NCI-H526 treated with DMSO at 0.1 percent for 48 hours (cell line): ENCODE data around the gene LRRC4C.

ENCODE experiments used
- DNase-seq: peaks from one replicate; lab custom pipeline; 2025; lab: John Stamatoyannopoulos, UW

The LRRC4C gene

GRCh38 chr11:40467771-40468170 is 991.7 kb downstream of the LRRC4C start:
- no peak for DNase-seq

DNA sequence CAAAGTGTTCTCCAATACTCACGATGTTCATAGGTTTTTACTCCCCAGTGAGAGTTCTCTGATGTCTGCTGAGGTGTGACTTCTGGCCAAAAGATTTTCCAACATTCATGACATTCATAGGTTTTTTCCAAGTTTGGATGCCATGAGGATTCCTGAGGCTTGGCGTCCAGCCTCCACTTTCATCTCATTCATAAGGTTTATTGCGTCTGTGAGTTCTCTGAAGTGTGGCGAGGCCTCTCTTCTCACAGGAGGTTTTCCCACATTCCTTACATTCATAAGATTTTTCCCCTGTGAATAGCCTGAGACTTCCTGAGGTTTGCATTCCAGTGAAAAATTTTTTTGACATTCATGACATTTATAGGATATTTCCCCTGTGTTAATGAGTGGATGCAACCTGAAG is 1014.1 kb downstream of the LRRC4C start:
- DNase-seq, result no peak

GRCh38 chr11:40444151-40444550 is 1015.3 kb downstream of the LRRC4C start:
- no peak for DNase-seq

GRCh38 chr11:40435344-40435743 is 1024.1 kb downstream of the LRRC4C start:
- no peak for DNase-seq

DNA sequence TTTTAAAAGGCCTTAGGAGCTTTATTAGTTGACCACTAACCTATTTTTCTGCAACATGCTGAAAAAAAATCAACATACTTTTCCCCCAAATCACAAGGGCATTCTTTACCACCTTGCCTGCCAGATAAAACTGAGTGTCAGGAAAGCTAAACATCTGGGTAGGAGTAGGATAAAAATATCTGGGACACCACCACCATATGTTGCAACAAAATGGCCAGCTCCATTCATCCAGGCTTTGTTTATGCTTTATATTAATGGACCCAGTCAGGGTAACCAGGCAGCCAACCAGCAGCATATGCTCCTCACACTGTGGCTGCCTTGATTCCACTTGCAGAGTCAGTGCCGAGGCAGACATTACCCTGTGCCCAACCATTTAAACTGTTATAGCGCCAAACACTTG is 1024.5 kb downstream of the LRRC4C start:
- no peak for DNase-seq

DNA sequence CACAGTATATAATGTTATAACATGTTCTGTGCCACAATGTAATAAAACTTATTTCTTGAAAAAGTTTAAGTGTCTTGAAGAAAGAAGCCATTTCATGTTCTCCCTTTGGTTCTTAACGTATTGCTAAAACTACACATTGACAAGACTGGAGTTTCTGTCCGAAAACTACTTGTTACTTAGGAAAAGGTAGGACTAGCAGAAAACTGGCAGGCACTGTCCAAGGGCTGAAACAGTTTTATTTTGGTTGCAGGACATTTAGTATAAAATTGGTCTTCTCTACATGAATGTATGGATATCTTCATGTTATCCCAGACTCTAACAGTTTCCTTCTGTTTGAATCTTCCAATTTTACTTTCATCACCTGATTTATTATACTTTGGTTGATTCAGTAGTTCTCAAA is 1027.1 kb downstream of the LRRC4C start:
- DNase-seq, result no peak

DNA sequence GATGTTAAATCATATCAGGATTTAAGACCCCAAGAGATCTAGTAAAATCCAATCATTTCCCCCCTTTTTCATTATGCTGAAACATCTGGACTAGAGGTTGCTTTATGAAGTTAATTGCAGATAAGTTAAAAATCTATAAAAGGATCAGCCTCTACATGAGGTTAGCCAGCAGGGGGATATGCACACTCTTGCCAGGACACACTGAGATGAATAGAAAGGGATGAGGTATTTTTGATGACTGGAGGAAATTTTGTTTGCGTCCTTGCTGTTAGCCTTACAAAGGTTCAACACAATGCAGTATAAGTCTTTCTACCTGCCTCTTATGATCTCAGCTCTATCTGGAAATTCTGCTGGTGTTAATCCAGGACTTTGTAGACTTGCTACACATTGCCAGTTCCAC is 1034.3 kb downstream of the LRRC4C start:
- no peak for DNase-seq

- DNase-seq, result no peak
Measured at GRCh38 chr11:40421208-40421981, 1038.1 kb downstream of the LRRC4C start.

GRCh38 chr11:40417627-40418026 is 1041.8 kb downstream of the LRRC4C start:
- DNase-seq, result no peak

DNA sequence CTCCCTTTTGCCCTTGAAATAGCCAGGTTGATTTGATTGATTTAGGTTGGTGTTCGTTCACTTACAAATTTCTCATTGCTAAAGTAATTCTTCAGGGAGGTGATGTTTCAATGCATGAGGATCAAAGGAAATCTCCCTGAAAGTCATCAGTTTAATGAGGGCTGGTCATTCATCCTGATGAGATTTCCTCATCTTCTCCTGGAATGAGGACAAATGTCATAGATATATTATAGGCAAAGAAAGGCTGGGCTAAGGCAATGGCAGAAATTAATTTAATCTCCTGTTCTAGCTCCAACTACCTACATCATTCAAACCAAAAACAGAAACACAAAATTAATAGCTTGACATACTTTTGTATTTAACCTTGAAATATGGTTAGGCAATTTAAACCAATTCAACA is 1052.1 kb downstream of the LRRC4C start:
- no peak for DNase-seq

DNA sequence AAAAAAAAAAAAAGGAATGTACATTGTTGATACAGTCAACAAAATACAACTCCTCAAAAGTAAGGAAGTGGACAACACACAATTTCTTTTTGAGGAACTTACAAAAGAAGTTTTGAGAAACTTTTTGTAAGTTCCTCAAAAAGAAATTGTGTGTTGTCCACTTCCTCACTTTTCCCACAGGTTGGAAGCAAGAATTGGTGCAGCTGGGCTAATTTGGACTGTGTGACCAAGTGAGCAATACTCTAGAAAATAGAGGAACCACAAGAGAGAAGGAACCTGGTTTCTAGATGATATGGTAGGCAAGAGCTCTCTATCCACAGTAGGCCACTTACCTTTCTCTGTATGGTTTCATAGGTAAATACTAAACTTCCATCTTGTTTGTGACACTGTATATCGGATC is 1053.8 kb downstream of the LRRC4C start:
- no peak for DNase-seq

GRCh38 chr11:40403321-40403720 is 1056.1 kb downstream of the LRRC4C start:
- DNase-seq, result no peak

GRCh38 chr11:40401132-40401853 is 1058.2 kb downstream of the LRRC4C start:
- DNase-seq, result no peak

- no peak for DNase-seq
Measured at GRCh38 chr11:40397141-40397540, 1062.3 kb downstream of the LRRC4C start.

DNA sequence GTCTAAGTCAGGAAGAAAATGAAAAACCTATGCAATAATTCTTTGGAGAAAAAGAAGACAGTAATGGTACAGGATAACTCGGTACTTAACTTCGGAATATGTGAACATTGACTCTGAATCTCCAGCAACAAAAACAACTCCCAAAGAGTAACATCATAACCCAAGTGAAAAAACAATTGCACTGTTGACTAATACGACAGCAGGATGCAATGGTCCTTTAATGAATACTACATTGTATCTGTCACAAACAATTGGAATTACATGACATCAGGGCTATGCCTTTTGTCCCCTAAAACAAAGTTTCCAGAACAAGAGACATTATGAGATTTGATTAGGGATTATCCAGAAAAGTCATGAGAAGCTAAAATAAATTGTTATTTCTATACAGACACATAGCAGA is 1065.9 kb downstream of the LRRC4C start:
- DNase-seq, result no peak

- DNase-seq, result no peak
Measured at GRCh38 chr11:40391679-40392078, 1067.8 kb downstream of the LRRC4C start.

GRCh38 chr11:40388097-40388818 is 1071.2 kb downstream of the LRRC4C start:
- DNase-seq, result no peak

GRCh38 chr11:40387240-40387980 is 1072.0 kb downstream of the LRRC4C start:
- no peak for DNase-seq

DNA sequence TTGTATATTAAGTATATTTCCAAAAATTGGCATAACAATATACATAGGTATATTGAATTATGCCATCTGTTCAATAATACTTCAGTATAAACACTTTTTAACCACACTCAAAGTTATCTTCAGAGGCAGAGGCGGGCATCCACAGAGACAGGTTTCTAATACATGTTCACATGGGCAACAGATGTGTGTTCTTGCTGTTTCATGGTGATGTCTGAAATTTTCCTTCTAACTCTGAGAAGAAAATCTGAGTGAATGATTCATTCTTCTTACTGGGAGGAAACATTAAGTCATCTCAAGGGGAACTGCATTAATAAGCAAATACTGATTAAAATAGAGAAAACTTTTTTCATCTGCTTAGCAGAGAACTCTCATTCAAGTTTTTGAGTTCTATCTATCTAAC is 1074.5 kb downstream of the LRRC4C start:
- DNase-seq, result no peak

DNA sequence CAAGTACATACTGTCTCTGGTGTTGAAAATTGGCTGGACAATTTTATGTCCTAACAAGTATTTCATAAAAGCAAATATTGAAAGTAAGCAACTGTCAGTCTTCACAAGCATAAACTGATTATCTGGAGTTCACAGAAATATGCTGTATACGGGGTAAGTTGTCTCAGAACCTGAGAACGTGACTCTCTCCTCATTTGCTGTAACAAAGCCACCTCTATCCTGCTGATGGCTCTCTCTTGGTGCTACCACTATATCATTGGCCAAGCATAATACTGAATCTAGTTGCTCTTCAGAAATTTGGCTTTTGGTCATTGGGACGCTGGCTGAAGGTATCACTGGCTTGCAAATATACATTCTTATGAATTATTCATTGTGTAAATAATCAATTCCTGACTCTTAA is 1078.0 kb downstream of the LRRC4C start:
- DNase-seq, result no peak

GRCh38 chr11:40380835-40381234 is 1078.6 kb downstream of the LRRC4C start:
- no peak for DNase-seq

GRCh38 chr11:40376331-40376730 is 1083.1 kb downstream of the LRRC4C start:
- no peak for DNase-seq
